ENCODE measurements around the gene ZNF892. TPM values are rescaled to one million over a fixed set of nuclear protein-coding genes. Genes with fewer than 3 reads are reported as not detected.

The ZNF892 gene
- total and polyA plus RNA-seq, 9 of the 15 experiments (the other 6 are each of a cell fraction or from before 2014, with no cell fraction given), result 0.07 to 0.13 (median 0.09) TPM; not detected in 6

DNA sequence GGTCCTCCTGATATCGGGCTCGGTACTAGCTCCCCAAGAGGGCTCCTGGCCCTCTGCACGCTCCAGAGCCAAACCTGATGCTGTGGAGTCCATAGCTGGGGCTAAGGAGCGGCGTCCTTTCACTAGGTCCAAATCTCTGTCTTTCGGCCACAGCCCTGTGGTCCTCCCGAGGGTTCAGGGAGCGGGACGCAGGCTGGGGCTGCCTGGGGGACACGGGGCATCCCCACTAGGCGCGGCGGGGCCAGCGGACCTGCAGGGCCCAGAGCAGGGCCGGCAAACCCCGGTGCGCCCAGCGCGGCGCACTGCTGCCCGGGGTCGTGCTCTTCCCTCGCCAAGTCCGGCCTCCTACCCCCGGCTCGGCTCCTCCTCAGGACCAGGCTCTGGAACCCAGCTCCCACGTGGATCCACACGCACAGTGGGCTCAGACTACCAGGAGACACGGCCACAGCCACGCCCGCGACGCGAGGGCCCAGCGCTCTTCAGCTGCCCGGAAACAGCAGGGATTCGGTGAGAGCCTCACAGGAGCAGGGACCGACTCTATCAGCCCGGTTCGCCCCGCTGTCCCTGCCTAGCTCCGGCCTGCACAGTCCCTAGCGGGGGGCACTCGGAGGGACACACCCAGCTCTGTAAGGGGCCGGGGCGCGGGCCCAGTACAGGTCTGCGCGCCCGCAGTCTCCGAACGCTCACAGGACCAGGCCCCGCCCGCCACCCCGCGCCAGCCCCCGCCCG lies 48.3 kb upstream of the ZNF892 start (continued):
- TF ChIP-seq, protein P1, sequence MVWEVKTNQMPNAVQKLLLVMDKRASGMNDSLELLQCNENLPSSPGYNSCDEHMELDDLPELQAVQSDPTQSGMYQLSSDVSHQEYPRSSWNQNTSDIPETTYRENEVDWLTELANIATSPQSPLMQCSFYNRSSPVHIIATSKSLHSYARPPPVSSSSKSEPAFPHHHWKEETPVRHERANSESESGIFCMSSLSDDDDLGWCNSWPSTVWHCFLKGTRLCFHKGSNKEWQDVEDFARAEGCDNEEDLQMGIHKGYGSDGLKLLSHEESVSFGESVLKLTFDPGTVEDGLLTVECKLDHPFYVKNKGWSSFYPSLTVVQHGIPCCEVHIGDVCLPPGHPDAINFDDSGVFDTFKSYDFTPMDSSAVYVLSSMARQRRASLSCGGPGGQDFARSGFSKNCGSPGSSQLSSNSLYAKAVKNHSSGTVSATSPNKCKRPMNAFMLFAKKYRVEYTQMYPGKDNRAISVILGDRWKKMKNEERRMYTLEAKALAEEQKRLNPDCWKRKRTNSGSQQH (CRISPR knock-in tag; IDR thresholded peaks at IDR 0.05), result no peak
- TF ChIP-seq ZNF695 (CRISPR knock-in tag; IDR thresholded peaks at IDR 0.05) (no peak), ASH1L (IDR thresholded peaks at IDR 0.05; ENCODE audit: borderline replicate concordance, low read depth, partially characterized antibody) (no peak), TBL1XR1 (IDR thresholded peaks at IDR 0.05; ENCODE audit: low read length in 2 of 2) (no peak), ZKSCAN1 (IDR thresholded peaks at IDR 0.05; ENCODE audit: low read depth, low read length) (no peak), TBP (optimal IDR thresholded peaks at IDR 0.05; ENCODE audit: low read depth, low read length) (no peak), U2AF1 (optimal IDR thresholded peaks at IDR 0.05; ENCODE audit: low read depth, low read length) (no peak), XRCC3 (IDR thresholded peaks at IDR 0.05) (no peak), ZNF431 (CRISPR knock-in tag; IDR thresholded peaks at IDR 0.05) (no peak), RUNX1 (IDR thresholded peaks at IDR 0.05; ENCODE audit: low read depth) (no peak), SMAD4 (CRISPR knock-in tag; conservative IDR thresholded peaks at IDR 0.05) (0 out of 2 replicates have a peak, but pooled peaks have one; percentile 12), PHF21A (IDR thresholded peaks at IDR 0.05; ENCODE audit: borderline replicate concordance, low read depth) (no peak), PHF8 (IDR thresholded peaks at IDR 0.05; ENCODE audit: borderline replicate concordance, low read length) (peak; percentile 66; the same call in 1 of the 2 replicates), NR2C2 (CRISPR knock-in tag; IDR thresholded peaks at IDR 0.05) (no peak), NR2C2 (tag; IDR thresholded peaks at IDR 0.05) (no peak), PRPF4 (IDR thresholded peaks at IDR 0.05; ENCODE audit: insufficient read depth, low read depth, low read length, poor library complexity, severe bottlenecking) (no peak), YY1 (IDR thresholded peaks at IDR 0.05; ENCODE audit: borderline replicate concordance in 1 of 3, control insufficient read depth in 1 of 3, extremely low read depth in 1 of 3, insufficient read depth in 3 of 3, insufficient read length in 1 of 3, insufficient replicate concordance in 2 of 3, low read depth in 1 of 3, low read length in 2 of 3) (no peak), KDM2B (CRISPR knock-in tag; IDR thresholded peaks at IDR 0.05) (no peak), MAFK (IDR thresholded peaks at IDR 0.05; ENCODE audit: low read length) (no peak)
- TF ChIP-seq, protein P2, sequence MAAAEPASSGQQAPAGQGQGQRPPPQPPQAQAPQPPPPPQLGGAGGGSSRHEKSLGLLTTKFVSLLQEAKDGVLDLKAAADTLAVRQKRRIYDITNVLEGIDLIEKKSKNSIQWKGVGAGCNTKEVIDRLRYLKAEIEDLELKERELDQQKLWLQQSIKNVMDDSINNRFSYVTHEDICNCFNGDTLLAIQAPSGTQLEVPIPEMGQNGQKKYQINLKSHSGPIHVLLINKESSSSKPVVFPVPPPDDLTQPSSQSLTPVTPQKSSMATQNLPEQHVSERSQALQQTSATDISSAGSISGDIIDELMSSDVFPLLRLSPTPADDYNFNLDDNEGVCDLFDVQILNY (CRISPR knock-in tag; IDR thresholded peaks at IDR 0.05), result no peak
- TF ChIP-seq, protein P3, sequence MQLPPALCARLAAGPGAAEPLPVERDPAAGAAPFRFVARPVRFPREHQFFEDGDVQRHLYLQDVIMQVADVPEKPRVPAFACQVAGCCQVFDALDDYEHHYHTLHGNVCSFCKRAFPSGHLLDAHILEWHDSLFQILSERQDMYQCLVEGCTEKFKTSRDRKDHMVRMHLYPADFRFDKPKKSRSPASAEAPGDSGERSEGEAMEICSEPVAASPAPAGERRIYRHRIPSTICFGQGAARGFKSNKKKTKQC (CRISPR knock-in tag; IDR thresholded peaks at IDR 0.05), result no peak
- TF ChIP-seq, protein P4, sequence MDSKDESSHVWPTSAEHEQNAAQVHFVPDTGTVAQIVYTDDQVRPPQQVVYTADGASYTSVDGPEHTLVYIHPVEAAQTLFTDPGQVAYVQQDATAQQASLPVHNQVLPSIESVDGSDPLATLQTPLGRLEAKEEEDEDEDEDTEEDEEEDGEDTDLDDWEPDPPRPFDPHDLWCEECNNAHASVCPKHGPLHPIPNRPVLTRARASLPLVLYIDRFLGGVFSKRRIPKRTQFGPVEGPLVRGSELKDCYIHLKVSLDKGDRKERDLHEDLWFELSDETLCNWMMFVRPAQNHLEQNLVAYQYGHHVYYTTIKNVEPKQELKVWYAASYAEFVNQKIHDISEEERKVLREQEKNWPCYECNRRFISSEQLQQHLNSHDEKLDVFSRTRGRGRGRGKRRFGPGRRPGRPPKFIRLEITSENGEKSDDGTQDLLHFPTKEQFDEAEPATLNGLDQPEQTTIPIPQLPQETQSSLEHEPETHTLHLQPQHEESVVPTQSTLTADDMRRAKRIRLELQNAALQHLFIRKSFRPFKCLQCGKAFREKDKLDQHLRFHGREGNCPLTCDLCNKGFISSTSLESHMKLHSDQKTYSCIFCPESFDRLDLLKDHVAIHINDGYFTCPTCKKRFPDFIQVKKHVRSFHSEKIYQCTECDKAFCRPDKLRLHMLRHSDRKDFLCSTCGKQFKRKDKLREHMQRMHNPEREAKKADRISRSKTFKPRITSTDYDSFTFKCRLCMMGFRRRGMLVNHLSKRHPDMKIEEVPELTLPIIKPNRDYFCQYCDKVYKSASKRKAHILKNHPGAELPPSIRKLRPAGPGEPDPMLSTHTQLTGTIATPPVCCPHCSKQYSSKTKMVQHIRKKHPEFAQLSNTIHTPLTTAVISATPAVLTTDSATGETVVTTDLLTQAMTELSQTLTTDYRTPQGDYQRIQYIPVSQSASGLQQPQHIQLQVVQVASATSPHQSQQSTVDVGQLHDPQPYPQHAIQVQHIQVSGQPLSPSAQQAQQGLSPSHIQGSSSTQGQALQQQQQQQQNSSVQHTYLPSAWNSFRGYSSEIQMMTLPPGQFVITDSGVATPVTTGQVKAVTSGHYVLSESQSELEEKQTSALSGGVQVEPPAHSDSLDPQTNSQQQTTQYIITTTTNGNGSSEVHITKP (IDR thresholded peaks at IDR 0.05; ENCODE audit: partially characterized antibody), result no peak

All from K562 (cell line).